GM12891 (cell line): ENCODE measurements around the gene NBAS.

Experiments used
- POLR2A ChIP-seq: IDR thresholded peaks from 2 replicates; pipeline ENCODE4 v1.6.1; 2011; ENCODE audit warnings: low read depth, low read length, control low read depth
- POLR2AphosphoS5 ChIP-seq: IDR thresholded peaks from 2 replicates; pipeline ENCODE4 v1.6.1; 2011; ENCODE audit warnings: low read depth, low read length, control low read depth
- POU2F2 ChIP-seq: IDR thresholded peaks from 2 replicates; pipeline ENCODE4 v1.6.1; 2011; ENCODE audit warnings: low read depth, mild to moderate bottlenecking, control low read depth, low read length, moderate library complexity
- SPI1 ChIP-seq: IDR thresholded peaks from 2 replicates; pipeline ENCODE4 v1.6.1; 2011; ENCODE audit warnings: low read depth, low read length, control low read depth

GRCh38 chr2:15400240-15400826, 160.8 kb downstream of the NBAS start:
- TF ChIP-seq POLR2A: no peak
- TF ChIP-seq POU2F2: no peak
- TF ChIP-seq POLR2AphosphoS5: no peak
- no peak for TF ChIP-seq SPI1
